A549 (cell line): ENCODE measurements around the gene IFTAP. TPM values are rescaled to one million over a fixed set of nuclear protein-coding genes. Genes with fewer than 3 reads are reported as not detected.

Experiments used
- ATAC-seq, 2 experiments: fragments of 200-7000 bp in 1 of 2; fragments of >200 bp in 1 of 2; cut with Nextera tagmentation in 1 of 2; cut with Tn5 transposase in 1 of 2; 3 replicates each; pipeline versions ENCODE4 v1.8.0 to v1.9.1; 2018 to 2020; ENCODE audit warnings: mild to moderate bottlenecking in 1 of 2, moderate library complexity in 1 of 2
- CTCF ChIA-PET: fragments of 300-600 bp; sonication (Branson Sonifier 250); formaldehyde crosslinking; extraction: SDS; loops from one replicate; lab custom pipeline; 2021; ENCODE audit warnings: antibody characterized with exemption, inconsistent platforms; lab: Yijun Ruan, JAX
- POLR2A ChIA-PET: fragments of 350-600 bp; formaldehyde crosslinking; extraction: SDS; loops from one replicate; lab custom pipeline; 2021; ENCODE audit warnings: antibody characterized with exemption, inconsistent platforms; lab: Yijun Ruan, JAX
- DNase-seq, 2 experiments: peaks; one replicate each; pipeline versions ENCODE4 v3.0.0 to v3.0.0-alpha.2; 2011 to 2016; ENCODE audit warnings: low read depth in 1 of 2, low spot score in 1 of 2
- FAIRE-seq: peaks from 2 replicates; lab custom pipeline; 2011; peaks lifted over from hg19 to GRCh38; lab: Jason Lieb, UNC
- H3K27ac ChIP-seq, 2 experiments: fragments of >200 bp; sonication (Bioruptor Twin); formaldehyde crosslinking; 3 replicates each; pipeline ENCODE4 v1.5.1; 2016 to 2017
- H3K4me1 ChIP-seq: fragments of >200 bp; sonication (Bioruptor Twin); formaldehyde crosslinking; 3 replicates; pipeline ENCODE4 v1.6.1; 2016
- H3K4me2 ChIP-seq: fragments of >200 bp; sonication (Bioruptor Twin); formaldehyde crosslinking; 3 replicates; pipeline ENCODE4 v1.6.1; 2016
- H3K4me3 ChIP-seq: fragments of >200 bp; sonication (Bioruptor Twin); formaldehyde crosslinking; 3 replicates; pipeline ENCODE4 v1.5.1; 2016
- H3K9me3 ChIP-seq: fragments of >200 bp; sonication (Bioruptor Twin); formaldehyde crosslinking; 3 replicates; pipeline ENCODE4 v1.6.1; 2016
- CEBPB ChIP-seq, 2 experiments: fragments of >200 bp in 1 of 2; sonication (Bioruptor Twin) in 1 of 2; formaldehyde crosslinking in 1 of 2; IDR thresholded peaks; 2 replicates each; pipeline ENCODE4 v1.6.1; 2012 to 2016
- EHF ChIP-seq: fragments of 250-450 bp; sonication (Bioruptor Pico); IDR thresholded peaks from 2 replicates; pipeline ENCODE4 v1.5.0; 2020; ENCODE audit warnings: mild to moderate bottlenecking
- FOXS1 ChIP-seq: fragments of 250-450 bp; sonication (Bioruptor Pico); IDR thresholded peaks from 2 replicates; pipeline ENCODE4 v1.5.0; 2020; ENCODE audit warnings: mild to moderate bottlenecking, moderate library complexity
- HDAC2 ChIP-seq: fragments of 200-600 bp; sonication (generic); IDR thresholded peaks from 2 replicates; pipeline ENCODE4 v1.6.1; 2016
- HEYL ChIP-seq: fragments of 250-450 bp; sonication (Bioruptor Pico); IDR thresholded peaks from 2 replicates; pipeline ENCODE4 v1.8.0; 2021; ENCODE audit warnings: mild to moderate bottlenecking, moderate library complexity
- HOXA7 ChIP-seq: fragments of 250-450 bp; sonication (Bioruptor Pico); IDR thresholded peaks from 2 replicates; pipeline ENCODE4 v1.5.0; 2020; ENCODE audit warnings: mild to moderate bottlenecking, moderate library complexity
- HOXB13 ChIP-seq: fragments of 250-450 bp; sonication (Bioruptor Pico); IDR thresholded peaks from 2 replicates; pipeline ENCODE4 v1.5.0; 2020; ENCODE audit warnings: low read depth, mild to moderate bottlenecking, moderate library complexity
- JUNB ChIP-seq: fragments of >200 bp; sonication (Bioruptor Twin); formaldehyde crosslinking; IDR thresholded peaks from 2 replicates; pipeline ENCODE4 v1.6.1; 2016
- KDM1A ChIP-seq: fragments of 200-600 bp; sonication (generic); IDR thresholded peaks from 2 replicates; pipeline ENCODE4 v1.6.1; 2016; ENCODE audit warnings: low read depth, mild to moderate bottlenecking
- NFE2L2 ChIP-seq: fragments of 150-350 bp; conservative IDR thresholded peaks from 2 replicates; pipeline ENCODE4 v1.6.1; 2014; ENCODE audit warnings: low read length
- POLR2AphosphoS2 ChIP-seq: conservative IDR thresholded peaks from 2 replicates; pipeline ENCODE4 v1.6.1; 2012; ENCODE audit warnings: low read length, improper control_type of control experiment, inconsistent platforms
- RAD21 ChIP-seq, 2 experiments: fragments of >200 bp in 1 of 2; sonication (Bioruptor Twin) in 1 of 2; formaldehyde crosslinking in 1 of 2; IDR thresholded peaks in 1 of 2; conservative IDR thresholded peaks in 1 of 2; 2 replicates in 1 of 2; 3 replicates in 1 of 2; pipeline ENCODE4 v1.6.1; 2012 to 2018; ENCODE audit warnings: inconsistent platforms in 1 of 2
- RCOR1 ChIP-seq: fragments of 150-350 bp; IDR thresholded peaks from 2 replicates; pipeline ENCODE4 v1.6.1; 2014; ENCODE audit warnings: antibody characterized with exemption, low read length, low read depth
- ZFP36 ChIP-seq: fragments of 450-650 bp; IDR thresholded peaks from 2 replicates; pipeline ENCODE4 v1.6.1; 2014; ENCODE audit warnings: borderline replicate concordance; ENCODE audit not compliant: partially characterized antibody
- ZNF302 ChIP-seq: fragments of 250-450 bp; sonication (Bioruptor Pico); IDR thresholded peaks from 2 replicates; pipeline ENCODE4 v1.9.0; 2021; ENCODE audit warnings: inconsistent platforms, mild to moderate bottlenecking, moderate library complexity
- WGBS: methylation state at CpG from one replicate; pipeline ENCODE4 v1.1.6; 2017; ENCODE audit errors: missing lambda C conversion rate; 5-methylcytosine and 5-hydroxymethylcytosine counted together
- polyA plus RNA-seq, 4 experiments: library from polyadenylated mRNA; depleted of rRNA in 3 of 4; stranded (reverse); fragments of >200 nt; fragmentation: RNase III in 1 of 4; extraction: RNeasy Plus Mini Kit Qiagen cat#74134 plus additional on column Dnase treatment in 1 of 4; gene quantifications; 2 replicates in 3 of 4; 3 replicates in 1 of 4; pipeline ENCODE4 v1.2.3, GENCODE V29; 2011 to 2017
- TF ChIP-seq, protein P1 (sequence below): fragments of 250-450 bp; sonication (Bioruptor Pico); IDR thresholded peaks from 2 replicates; pipeline ENCODE4 v1.5.0; 2021; ENCODE audit warnings: mild to moderate bottlenecking, moderate library complexity, borderline replicate concordance
- TF ChIP-seq, protein P2 (sequence below): fragments of 200-600 bp; sonication (generic); IDR thresholded peaks from 2 replicates; pipeline ENCODE4 v1.6.1; 2016; ENCODE audit warnings: antibody characterized with exemption, mild to moderate bottlenecking, moderate library complexity
- TF ChIP-seq, protein P3 (sequence below): fragments of >200 bp; sonication (Bioruptor Twin); formaldehyde crosslinking; IDR thresholded peaks from 3 replicates; pipeline ENCODE4 v1.5.1; 2016
- TF ChIP-seq, protein P4 (sequence below): fragments of >200 bp; sonication (Bioruptor Twin); formaldehyde crosslinking; IDR thresholded peaks from 2 replicates; pipeline ENCODE4 v1.6.1; 2016

The IFTAP gene
- polyA plus RNA-seq, 2 of the 4 experiments (the other 2 are of a cell fraction): 34.7 to 52.4 TPM

GRCh38 chr11:36578458-36578857 lies 15.8 kb upstream of the IFTAP start:
- no peak overlapping the region for H3K4me3 ChIP-seq
- H3K4me2 ChIP-seq: no peak overlapping the region
- FAIRE-seq: no peak
- ATAC-seq: no peak
- CTCF ChIA-PET: interaction anchor here (1.3 to 6.2 kb wide), 2 partner anchors 14 to 124 kb away, joined by 4 to 55 read pairs; no protein-coding TSS in a partner anchor
- 0% methylated on average over 1 of the region's 1 CpG for WGBS
- no peaks in the 10 kb centered on the region for H3K4me1 ChIP-seq
- H3K9me3 ChIP-seq: 0 out of 3 replicates have a peak, but pooled peaks cover 3% of the 10 kb centered on the region
- TF ChIP-seq EHF (CRISPR knock-in tag): no peak
- TF ChIP-seq POLR2AphosphoS2: no peak
- no peak for TF ChIP-seq HEYL (CRISPR knock-in tag)
- no peak for TF ChIP-seq KDM1A
- no peak for TF ChIP-seq HOXA7
- TF ChIP-seq RCOR1: no peak
- TF ChIP-seq, protein P1, sequence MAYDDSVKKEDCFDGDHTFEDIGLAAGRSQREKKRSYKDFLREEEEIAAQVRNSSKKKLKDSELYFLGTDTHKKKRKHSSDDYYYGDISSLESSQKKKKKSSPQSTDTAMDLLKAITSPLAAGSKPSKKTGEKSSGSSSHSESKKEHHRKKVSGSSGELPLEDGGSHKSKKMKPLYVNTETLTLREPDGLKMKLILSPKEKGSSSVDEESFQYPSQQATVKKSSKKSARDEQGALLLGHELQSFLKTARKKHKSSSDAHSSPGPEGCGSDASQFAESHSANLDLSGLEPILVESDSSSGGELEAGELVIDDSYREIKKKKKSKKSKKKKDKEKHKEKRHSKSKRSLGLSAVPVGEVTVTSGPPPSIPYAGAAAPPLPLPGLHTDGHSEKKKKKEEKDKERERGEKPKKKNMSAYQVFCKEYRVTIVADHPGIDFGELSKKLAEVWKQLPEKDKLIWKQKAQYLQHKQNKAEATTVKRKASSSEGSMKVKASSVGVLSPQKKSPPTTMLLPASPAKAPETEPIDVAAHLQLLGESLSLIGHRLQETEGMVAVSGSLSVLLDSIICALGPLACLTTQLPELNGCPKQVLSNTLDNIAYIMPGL: no peak
- TF ChIP-seq RAD21 (conservative IDR thresholded peaks at IDR 0.05 in 1 of 2, IDR thresholded peaks at IDR 0.05 in 1 of 2): no peak
- TF ChIP-seq HDAC2: no peak
- TF ChIP-seq NFE2L2: no peak
- TF ChIP-seq, protein P2, sequence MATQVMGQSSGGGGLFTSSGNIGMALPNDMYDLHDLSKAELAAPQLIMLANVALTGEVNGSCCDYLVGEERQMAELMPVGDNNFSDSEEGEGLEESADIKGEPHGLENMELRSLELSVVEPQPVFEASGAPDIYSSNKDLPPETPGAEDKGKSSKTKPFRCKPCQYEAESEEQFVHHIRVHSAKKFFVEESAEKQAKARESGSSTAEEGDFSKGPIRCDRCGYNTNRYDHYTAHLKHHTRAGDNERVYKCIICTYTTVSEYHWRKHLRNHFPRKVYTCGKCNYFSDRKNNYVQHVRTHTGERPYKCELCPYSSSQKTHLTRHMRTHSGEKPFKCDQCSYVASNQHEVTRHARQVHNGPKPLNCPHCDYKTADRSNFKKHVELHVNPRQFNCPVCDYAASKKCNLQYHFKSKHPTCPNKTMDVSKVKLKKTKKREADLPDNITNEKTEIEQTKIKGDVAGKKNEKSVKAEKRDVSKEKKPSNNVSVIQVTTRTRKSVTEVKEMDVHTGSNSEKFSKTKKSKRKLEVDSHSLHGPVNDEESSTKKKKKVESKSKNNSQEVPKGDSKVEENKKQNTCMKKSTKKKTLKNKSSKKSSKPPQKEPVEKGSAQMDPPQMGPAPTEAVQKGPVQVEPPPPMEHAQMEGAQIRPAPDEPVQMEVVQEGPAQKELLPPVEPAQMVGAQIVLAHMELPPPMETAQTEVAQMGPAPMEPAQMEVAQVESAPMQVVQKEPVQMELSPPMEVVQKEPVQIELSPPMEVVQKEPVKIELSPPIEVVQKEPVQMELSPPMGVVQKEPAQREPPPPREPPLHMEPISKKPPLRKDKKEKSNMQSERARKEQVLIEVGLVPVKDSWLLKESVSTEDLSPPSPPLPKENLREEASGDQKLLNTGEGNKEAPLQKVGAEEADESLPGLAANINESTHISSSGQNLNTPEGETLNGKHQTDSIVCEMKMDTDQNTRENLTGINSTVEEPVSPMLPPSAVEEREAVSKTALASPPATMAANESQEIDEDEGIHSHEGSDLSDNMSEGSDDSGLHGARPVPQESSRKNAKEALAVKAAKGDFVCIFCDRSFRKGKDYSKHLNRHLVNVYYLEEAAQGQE: no peak
- TF ChIP-seq ZNF302 (CRISPR knock-in tag): no peak
- TF ChIP-seq HOXB13 (CRISPR knock-in tag): no peak
- TF ChIP-seq, protein P3, sequence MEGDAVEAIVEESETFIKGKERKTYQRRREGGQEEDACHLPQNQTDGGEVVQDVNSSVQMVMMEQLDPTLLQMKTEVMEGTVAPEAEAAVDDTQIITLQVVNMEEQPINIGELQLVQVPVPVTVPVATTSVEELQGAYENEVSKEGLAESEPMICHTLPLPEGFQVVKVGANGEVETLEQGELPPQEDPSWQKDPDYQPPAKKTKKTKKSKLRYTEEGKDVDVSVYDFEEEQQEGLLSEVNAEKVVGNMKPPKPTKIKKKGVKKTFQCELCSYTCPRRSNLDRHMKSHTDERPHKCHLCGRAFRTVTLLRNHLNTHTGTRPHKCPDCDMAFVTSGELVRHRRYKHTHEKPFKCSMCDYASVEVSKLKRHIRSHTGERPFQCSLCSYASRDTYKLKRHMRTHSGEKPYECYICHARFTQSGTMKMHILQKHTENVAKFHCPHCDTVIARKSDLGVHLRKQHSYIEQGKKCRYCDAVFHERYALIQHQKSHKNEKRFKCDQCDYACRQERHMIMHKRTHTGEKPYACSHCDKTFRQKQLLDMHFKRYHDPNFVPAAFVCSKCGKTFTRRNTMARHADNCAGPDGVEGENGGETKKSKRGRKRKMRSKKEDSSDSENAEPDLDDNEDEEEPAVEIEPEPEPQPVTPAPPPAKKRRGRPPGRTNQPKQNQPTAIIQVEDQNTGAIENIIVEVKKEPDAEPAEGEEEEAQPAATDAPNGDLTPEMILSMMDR: no peak
- TF ChIP-seq, protein P4, sequence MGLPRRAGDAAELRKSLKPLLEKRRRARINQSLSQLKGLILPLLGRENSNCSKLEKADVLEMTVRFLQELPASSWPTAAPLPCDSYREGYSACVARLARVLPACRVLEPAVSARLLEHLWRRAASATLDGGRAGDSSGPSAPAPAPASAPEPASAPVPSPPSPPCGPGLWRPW: no peak
- no peak for TF ChIP-seq JUNB
- no peak for TF ChIP-seq CEBPB (IDR thresholded peaks at IDR 0.05)
- POLR2A ChIA-PET: no interaction called here
- DNase-seq: no peak
- no peak overlapping the region for H3K27ac ChIP-seq

GRCh38 chr11:36581536-36581935 lies 12.8 kb upstream of the IFTAP start:
- no peak overlapping the region for H3K4me2 ChIP-seq
- ATAC-seq: no peak
- H3K4me3 ChIP-seq: no peak overlapping the region
- POLR2A ChIA-PET: no interaction called here
- no peak for DNase-seq
- CTCF ChIA-PET: interaction anchor here (1.3 kb wide), 1 partner anchor 165 kb away, joined by 4 read pairs; no protein-coding TSS in a partner anchor
- 2% methylated on average over 2 of the region's 2 CpGs for WGBS
- FAIRE-seq: no peak
- H3K4me1 ChIP-seq: no peaks in the 10 kb centered on the region
- no peak overlapping the region for H3K27ac ChIP-seq
- TF ChIP-seq FOXS1 (CRISPR knock-in tag) (no peak), EHF (CRISPR knock-in tag) (no peak), ZFP36 (peak; percentile 59)
- H3K9me3 ChIP-seq: 0 out of 3 replicates have a peak, but pooled peaks cover 3% of the 10 kb centered on the region
